ENCODE measurements around the gene POLR3K.
"Not testable (repeated sequence)": the region's sequence is repeated elsewhere in the genome, so short reads cannot be mapped to it uniquely, and the experiment has no call there.

The POLR3K gene

GRCh38 chr16:42691-43090 is 10.7 kb downstream of the POLR3K start:
- DNase-seq (ENCODE audit: low read depth): no peak

DNA sequence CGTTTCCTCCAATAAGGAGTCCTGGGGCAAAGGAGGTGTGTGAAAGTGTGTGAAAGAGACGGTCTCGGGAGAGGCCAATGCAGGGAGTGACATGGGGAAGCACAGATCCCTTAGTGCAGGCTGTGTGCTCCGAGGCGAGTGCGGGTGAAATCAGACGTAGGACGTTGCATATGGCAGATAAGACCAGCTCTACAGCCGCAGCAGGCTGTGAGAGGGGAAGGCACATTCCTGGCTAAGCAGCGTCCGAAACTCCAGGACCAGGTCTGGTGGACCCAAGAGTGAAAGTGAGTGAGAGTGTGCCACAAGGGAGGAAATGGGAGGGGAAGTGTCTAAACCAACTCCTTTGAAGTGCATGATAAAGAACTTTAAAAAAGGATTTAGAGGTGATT is 11.3 kb downstream of the POLR3K start:
- no peak for DNase-seq (ENCODE audit: low read depth)

DNA sequence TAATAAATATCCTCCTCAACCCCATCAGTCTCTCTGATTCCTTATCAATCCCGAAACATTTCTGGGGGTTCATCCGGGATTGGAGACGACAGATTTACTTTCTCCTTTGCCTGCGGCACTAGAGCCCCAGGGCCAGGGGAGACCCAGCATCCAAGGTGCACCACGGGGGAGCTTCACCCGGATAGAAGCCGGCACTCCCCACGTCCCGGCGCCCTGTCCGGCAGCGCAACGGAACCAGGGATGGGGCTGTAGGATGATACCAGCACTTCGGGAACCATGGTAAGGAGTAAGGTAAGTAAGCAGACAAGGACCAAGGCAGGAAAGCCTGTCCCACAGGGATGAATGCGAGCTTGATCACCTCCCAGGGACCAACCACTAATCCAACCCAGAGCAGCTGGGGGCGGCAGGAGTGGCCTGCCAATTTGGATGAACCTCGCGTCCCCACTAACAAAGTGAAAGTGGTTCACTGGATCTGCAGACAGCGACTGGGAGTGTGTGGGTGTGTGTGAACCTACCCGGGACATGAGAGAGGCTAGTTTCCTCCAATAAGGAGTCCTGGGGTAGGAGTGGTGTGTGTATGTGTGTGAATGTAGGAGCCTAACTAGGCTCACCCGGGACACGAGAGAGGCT is 11.9 kb downstream of the POLR3K start:
- no peak for DNase-seq (ENCODE audit: low read depth)

GRCh38 chr16:38941-39892 is 14.2 kb downstream of the POLR3K start:
- no peak for DNase-seq (ENCODE audit: low read depth)

DNA sequence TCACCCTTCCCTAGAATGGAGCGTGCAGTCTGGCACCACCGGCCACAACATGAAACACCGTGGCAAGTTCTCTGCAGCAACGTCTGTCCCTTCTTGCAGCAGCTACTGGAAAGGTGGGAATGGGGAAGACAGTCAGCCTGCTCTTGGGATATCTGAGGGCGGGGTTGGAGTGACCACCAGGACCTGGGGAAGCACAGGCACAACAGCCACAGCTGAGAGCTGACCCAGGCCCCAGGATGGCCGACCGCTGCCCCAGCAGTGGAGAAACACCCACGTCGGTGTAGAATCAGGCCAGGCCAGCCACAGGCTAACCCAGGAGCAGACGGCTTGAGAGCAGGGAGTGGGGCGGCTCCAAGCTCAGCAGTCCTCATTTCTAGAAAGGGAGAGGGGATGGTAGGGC is 15.2 kb downstream of the POLR3K start:
- DNase-seq (ENCODE audit: low read depth): not testable (repeated sequence)

- no peak for DNase-seq (ENCODE audit: low read depth)
Measured at GRCh38 chr16:37511-37910, 15.9 kb downstream of the POLR3K start.

GRCh38 chr16:36336-36984 is 16.9 kb downstream of the POLR3K start:
- no peak for DNase-seq (ENCODE audit: low read depth)

GRCh38 chr16:35678-36305 is 17.6 kb downstream of the POLR3K start:
- no peak for DNase-seq (ENCODE audit: low read depth)

- DNase-seq (ENCODE audit: low read depth): no peak
Measured at GRCh38 chr16:35011-35677, 18.3 kb downstream of the POLR3K start.

DNA sequence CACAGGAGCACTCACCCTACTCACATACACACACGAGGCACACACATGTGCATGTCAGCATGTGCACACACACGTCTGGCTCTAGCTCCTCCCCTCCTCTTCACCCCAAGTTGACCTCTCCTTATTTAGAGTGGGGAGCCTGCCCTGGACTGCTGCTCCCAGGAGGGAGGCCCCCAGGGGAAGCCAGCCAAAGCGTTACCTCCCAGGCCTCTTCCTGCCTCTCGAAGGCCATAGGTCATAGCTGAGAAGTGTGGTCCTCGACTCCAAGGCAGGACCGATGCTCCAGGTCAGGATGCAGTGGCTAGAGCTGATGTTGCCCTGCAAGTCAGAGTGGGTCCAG is 18.8 kb downstream of the POLR3K start:
- no peak for DNase-seq (ENCODE audit: low read depth)

DNA sequence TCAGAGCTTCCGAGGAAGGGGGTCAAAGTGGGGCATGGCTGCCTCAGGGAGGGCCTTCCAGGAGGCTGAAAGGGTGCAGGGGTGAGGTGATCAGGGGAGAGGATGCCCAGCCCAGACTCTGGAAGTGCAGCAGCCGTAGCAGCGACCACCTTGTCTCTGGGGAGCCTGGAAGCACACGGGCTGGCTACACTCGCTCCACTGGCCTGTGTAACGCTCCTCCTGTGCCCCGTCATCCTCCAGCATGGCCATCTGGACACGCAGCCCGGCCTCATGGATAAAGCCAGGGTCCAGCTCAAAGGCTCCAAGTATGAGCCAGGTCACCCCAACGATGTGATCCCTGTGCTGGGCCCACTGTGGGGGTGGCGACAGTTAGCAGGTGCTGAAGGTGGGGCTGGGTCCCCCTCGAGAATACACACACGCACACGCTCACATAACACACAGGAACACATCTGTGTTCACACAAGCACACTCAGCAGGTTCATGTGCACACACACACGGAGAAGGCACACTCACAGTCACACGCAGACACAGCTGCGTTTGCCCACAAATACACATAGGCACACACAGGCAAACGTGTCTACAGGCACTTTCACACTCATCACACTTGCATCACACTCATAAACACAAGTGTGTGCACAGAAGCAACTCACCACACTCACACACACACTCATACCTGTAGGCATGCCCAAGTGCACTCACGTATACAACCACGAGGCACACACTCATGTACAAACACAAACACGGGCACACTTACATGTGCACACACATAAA is 19.3 kb downstream of the POLR3K start:
- no peak for DNase-seq (ENCODE audit: low read depth)

- DNase-seq (ENCODE audit: low read depth): not testable (repeated sequence)
Measured at GRCh38 chr16:33154-33876, 20.1 kb downstream of the POLR3K start.

DNA sequence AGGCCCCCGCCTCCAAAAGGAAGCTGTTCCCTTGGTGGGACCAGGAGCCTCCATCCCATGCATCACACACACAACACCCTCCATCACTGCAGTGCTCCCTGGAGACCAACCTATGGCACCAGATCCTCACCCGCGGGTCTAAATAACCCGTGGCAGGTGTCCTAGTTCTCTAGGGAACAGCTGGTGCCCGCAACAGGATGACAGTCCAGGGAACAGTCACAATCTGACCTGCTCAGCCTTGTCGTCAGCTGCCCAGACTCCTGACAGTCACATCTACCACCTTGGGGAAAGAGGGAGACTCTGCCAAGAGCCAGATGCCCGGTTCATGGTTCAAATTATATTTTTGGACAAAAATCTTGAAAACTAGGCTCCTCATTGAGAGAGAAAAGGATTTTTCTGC is 22.8 kb downstream of the POLR3K start:
- not testable (repeated sequence) for DNase-seq (ENCODE audit: low read depth)

- not testable (repeated sequence) for DNase-seq (ENCODE audit: low read depth)
Measured at GRCh38 chr16:25926-26348, 27.5 kb downstream of the POLR3K start.

DNA sequence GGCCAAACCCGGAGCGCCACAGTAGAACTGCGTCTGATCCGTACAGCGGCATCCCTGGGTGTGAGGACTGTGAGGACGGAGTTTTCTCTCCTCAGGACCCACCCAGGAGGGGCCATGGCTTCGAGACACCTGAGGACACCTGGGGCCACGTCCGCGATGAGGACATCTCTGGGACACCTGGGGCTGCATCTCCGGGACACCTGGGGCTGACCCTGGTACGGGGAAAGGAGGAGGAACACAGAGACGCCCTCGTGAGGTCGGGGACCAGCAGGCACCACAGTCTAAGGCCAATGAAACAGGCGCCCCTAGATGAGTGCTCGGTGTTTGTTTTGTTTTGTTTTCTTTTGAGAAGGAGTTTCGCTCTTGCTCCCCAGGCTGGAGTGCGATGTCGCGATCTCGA is 29.3 kb downstream of the POLR3K start:
- not testable (repeated sequence) for DNase-seq (ENCODE audit: low read depth)

GRCh38 chr16:20886-21285 is 32.5 kb downstream of the POLR3K start:
- DNase-seq (ENCODE audit: low read depth): not testable (repeated sequence)

DNA sequence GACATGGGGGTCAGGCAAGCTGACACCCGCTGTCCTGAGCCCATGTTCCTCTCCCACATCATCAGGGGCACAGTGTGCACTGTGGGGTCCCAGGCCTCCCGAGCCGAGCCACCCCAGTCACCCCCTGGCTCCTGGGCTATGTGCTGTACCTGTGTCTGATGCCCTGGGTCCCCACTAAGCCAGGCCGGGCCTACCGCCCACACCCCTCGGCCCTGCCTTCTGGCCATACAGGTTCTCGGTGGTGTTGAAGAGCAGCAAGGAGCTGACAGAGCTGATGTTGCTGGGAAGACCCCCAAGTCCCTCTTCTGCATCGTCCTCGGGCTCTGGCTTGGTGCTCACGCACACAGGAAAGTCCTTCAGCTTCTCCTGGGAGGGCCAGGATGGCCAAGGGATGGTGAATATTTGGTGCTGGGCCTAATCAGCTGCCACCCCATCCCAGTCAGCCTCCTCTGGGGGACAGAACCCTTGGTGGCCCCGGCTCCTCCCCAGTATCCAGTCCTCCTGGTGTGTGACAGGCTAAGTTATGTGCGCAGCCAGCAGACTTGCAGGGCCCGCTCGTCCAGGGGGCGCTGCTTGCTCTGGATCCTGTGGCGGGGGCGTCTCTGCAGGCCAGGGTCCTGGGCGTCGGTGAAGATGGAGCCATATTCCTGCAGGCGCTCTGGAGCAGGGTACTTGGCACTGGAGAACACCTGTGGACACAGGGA is 36.2 kb downstream of the POLR3K start:
- DNase-seq (ENCODE audit: low read depth): not testable (repeated sequence)

- DNase-seq (ENCODE audit: low read depth): not testable (repeated sequence)
Measured at GRCh38 chr16:10772-11171, 42.6 kb downstream of the POLR3K start.

DNA sequence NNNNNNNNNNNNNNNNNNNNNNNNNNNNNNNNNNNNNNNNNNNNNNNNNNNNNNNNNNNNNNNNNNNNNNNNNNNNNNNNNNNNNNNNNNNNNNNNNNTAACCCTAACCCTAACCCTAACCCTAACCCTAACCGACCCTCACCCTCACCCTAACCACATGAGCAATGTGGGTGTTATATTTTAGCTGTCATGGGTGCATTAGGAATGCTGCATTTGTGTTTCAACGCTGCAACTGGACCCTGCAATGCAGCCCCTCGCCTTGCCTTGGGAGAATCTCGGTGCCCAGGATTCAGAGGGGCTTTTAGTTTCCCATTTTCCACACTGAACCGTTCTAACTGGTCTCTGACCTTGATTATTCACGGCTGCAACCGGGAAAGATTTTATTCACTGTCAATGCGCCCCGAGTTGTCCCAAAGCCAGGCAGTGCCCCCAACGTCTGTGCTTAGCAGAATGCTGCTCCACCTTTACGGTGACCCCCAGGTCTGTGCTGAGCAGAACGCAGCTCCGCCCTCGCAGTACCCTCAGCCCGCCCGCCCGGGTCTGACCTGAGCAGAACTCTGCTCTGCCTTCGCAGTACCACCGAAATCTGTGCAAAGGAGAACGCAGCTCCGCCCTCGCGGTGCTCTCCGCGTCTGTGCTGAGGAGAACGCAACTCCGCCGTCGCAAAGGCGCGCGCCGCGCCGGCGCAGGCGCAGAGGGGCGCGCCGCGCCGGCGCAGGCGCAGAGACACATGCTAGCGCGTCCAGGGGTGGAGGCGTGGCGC is 43.3 kb downstream of the POLR3K start:
- no peak for DNase-seq (ENCODE audit: low read depth)
